Middle frontal gyrus (tissue), 1 donor: ENCODE measurements around the gene TTC17.
"Not testable (repeated sequence)": the region's sequence is repeated elsewhere in the genome, so short reads cannot be mapped to it uniquely, and the experiment has no call there.

Experiments
- DNase-seq: peaks from one replicate; pipeline ENCODE4 v3.0.0-alpha.2; 2015; ENCODE audit warnings: low spot score; ENCODE audit errors: extremely low spot score

The TTC17 gene

DNA sequence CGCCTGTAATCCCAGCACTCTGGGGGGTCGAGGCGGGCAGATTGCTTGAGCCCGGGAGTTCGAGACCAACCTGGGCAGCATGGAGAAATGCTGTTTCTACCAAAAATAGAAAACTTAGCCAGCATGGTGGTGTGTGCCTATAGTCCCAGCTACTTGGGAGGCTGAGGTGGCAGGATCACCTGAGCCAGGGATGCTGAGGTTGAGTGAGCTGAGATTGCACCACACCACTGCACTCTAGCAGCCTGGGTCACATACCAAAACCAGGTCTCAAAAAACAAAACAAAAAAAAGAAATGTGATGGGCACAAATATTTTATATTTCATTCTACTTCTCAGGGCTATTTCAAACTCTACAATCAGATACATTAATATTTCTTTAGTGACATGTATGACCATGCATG, 25.7 kb downstream of the TTC17 start:
- DNase-seq: no peak

DNA sequence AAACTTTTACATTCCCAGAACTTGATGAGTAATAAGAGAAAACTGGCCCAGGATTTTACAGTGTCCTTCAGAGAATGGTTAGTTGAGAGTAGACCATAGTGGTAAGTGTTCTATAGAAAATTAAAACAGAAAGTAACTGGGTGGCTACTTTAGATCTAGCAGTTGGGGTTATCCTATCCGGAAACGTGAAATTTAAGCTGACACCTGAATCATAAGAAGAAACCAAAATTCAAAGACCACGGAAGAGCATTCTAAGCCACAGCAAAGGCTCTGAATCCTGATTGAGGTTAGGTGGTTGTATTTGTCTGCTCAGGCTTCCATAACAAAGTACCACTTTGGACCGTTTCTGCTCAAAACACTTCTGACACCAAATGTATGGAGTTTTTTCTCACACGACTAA, 34.0 kb downstream of the TTC17 start:
- DNase-seq: no peak

DNA sequence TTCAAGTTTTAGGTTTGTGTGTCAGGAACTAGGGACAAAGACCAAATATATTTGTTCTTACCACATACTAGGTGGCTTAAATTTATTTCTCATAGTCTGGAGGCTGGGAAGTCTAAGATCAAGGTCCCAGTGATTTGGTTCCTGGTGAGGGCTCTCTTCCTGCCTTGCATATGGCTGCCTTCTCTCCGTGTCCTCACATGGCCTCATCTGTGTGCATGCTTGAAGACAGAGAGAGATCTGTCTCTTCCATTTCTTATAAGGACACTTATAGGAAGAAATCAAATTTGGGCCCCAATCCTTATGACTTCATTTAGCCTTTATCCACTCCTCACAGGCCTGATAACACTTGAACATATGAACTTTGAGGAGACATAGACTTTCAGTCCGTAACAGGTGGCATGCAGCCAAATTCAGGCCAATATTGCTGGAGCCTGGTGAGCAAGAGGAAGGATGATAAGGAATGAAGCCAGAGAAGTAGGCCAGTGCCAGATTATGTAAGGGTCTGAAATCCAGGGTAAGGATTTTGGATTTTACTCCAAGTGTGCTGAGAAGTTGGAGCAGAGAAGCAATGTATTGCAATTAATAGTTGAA, 35.1 kb downstream of the TTC17 start:
- DNase-seq: no peak

DNA sequence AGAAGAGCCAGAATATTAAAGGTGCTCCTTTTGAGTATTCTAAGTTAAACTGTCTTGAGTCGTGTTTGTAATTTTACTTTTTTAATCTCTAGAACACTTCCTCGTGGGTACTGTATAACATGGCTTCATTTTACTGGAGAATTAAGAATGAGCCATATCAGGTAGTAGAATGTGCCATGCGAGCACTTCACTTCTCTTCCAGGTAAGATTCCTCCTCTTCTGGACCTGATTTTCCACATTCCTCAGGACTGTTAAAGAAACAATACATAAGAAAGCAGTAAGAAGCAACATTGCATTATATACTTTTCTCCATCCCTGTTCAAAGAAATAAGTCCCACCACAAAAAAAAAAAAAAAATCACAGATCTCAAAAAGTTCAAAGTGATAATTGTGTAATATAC, 37.9 kb downstream of the TTC17 start:
- no peak for DNase-seq

DNA sequence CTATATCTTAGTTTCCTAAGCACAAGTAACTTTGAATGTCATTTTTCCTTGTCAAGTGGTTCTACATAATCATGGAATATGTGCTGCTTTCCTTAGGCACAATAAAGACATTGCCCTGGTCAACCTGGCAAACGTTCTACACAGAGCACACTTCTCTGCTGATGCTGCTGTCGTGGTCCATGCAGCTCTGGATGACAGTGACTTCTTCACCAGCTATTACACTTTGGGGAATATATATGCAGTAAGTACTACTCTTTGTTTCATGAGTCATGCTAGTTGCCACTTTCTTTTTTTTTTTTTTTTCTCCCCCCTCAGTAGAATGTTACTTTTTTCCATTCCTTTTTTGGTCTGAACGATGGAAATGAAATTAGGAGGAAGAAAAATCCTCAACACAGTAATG, 38.5 kb downstream of the TTC17 start:
- DNase-seq: no peak

DNA sequence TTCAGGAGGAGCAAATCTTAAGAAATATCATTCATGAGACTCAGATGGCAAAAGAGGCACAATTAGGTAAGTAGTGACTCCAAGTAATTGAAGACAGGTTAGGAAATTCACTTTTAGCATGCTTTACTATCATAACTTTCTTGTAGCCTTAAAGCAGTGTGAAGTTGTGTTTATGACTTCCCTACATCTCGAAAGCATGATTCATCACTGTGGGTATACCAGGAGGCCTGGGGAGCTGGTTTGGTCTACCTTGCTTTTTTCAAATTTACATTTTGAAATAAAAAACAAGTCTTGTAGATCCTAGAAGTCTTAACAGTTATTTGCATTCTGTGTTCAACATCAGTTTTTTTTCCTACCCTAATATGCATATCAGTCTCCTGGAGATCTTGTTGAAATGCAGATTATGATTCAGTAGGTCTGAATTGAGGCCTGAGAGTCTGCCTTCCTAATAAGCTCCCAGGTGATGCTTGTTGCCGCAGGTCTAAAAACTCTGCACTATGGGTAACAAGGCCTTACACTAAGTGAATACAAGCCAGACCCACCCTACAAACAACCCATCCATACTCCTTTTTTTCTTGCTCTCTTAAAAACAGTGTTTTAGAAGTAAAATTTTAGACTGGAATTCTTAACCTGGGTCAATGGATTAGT, 41.4 kb downstream of the TTC17 start:
- DNase-seq: no peak

DNA sequence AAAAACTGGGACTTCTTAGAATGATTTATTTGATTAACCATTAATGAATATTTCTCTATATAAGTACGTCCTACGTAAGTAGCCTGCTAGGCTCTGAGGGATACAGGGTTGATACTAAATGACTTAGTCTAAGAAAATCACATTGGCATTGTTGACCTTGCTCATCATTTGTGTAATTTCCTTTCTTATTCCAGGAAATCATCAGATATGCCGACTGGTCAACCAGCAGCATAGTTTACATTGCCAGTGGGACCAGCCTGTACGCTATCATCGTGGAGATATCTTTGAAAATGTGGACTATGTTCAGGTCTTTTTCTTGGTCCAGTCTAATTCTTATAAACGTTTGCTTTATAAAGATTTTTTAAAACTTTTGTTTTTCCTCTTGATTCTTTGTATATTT, 42.5 kb downstream of the TTC17 start:
- DNase-seq: no peak

DNA sequence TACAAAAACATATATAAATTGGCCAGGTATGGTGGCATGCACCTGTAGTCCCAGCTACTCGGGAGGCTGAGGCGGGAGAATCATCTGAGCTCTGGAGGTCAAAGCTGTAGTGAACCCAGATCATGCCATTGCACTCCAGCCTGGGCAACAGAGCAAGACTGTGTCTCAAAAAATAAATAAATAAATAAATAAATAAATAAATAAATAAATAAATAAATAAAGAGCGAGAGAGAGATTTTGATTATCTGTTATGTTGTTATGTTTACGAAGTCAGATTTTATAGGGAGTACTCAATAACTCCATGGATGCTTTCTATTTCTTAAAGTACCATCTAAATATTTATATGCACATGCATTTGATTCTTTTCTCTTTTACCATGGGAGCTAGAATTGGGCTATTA, 43.1 kb downstream of the TTC17 start:
- DNase-seq: not testable (repeated sequence)

DNA sequence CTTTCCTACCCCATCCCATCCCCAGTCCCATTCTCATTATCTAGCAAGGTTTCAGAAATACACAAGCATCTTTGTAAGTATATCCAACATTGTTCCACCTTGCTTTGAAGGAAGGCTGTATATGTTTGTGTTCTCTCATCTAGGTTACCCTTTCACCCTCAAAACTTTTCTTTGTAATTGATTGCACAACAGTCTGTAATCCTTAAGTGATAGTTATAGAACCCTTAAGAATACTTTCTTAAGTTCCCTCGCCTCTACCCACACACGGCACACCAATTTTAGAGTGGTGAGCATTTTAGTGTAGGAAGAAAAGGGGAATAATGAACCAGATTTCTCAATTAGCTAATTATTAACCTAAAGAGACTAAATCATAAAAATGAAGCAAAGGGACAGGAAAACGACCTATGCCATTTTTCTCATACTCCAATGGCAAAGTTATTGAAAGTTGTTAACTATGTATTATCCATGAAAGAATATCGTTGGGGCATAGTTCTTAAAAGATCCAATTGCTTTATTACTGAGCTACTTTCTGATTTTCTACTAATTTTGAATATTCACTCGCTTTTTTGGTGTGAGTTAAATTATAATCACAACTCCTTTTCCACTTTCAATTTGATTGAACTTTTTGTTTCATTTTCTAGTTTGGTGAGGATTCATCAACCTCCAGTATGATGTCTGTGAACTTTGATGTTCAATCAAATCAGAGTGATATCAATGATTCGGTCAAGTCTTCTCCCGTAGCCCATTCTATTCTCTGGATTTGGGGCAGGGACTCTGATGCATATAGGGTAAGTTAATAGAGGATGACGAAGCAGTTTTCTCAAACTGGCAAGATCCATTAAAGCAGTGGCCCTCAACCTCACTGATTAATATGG, 44.9 kb downstream of the TTC17 start:
- DNase-seq: no peak

DNA sequence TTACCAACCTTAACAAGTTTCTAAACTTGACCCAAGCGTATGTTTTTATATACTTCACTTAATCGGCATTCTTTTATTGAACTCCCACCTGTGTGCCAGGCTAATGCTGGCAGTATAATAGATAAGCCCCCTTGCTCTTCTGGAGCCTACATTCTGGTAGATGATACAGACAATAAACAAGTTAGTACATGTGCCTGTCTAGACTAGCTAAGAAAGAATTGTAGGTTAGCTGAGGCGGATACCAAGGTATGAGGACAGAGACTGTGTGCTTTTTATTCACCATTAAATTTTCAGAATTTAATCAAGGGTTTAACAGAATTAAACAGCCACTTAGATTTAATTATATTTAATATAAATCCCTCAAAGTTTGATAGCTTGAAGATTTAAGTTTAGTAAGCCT, 45.7 kb downstream of the TTC17 start:
- DNase-seq: no peak

DNA sequence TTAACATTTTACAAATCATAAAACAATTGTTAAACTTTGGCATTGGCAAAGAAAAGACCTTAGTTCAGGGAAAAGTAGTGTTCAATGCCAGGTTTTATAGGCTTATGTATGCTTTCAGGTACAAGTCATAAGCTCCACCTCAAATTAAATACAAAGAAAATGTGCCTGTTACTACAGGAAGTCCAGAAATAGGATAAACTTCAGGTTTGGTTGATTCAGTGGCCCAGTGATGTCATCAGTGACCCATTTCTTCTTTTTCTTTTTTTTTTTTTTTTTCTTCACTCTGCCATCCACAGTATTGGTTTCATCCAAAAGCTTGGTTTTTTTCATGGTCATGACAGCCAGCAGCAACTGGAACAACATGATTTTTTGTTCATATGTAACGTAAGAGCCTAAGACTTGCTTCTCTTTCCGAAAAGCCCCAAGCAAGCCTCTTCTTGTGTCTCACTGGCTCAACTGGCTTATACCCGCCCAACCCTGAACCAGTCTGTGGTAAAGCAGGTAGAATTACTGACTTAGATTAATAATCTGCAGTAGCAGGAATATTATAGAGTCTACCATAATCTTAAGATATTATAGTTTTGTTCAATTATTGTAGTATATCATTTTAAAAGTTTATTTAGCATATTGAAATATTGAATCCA, 46.2 kb downstream of the TTC17 start:
- no peak for DNase-seq

DNA sequence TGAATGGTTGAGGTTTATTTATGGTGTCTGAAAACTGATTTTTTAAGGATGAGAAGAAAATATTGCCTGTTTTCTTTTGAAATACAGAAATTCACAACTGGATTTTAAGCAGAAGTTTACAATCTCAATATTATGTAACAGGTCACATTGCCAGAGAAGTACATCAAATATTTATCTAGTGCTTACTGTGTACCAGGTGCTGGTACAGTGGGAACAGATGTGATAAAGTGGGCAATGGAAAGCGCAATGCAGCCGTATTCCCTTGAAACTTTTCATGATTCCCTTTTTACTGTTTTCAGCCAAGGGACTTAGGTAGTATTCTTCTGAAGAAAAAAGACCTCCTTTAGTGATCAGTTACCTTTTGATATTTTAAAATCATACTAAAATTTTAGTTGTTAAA, 49.6 kb downstream of the TTC17 start:
- DNase-seq: no peak

DNA sequence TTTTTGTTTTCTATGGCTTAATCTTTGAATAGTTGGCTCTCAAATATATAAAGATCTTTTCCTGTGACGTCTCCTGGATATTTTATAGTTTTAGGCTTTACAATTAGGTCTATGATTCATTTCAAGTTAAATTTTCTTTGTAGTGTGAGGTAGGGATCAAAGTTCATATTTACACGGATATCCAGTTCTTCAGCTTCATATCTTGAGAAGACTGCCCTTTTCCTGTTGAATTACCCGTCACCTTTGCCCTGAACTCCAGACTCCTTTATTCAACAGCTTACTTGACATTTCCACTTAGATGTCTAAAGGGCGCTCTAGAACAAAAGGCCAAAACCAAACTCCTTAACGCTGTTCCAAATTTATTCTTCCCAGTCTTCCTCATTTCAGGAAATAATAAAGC, 51.7 kb downstream of the TTC17 start:
- no peak for DNase-seq

DNA sequence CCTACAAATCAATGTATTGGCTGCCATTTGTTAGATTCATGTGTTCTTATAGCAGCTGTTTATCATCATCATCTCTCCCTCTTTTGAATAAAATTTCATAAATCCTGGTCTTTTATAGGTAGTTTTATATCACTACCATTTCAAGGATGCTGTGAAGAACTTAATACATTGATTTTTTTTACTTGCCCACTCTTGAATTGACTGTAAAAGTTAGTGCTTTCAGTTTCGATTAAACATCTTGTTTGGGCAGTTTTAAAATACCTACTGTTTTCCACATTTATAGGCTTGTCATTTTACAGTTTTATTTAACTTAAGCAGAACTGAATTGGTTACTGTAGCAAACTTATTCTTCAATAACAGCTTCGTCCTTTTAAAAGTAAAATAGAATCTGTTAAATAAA, 59.5 kb downstream of the TTC17 start:
- no peak for DNase-seq

DNA sequence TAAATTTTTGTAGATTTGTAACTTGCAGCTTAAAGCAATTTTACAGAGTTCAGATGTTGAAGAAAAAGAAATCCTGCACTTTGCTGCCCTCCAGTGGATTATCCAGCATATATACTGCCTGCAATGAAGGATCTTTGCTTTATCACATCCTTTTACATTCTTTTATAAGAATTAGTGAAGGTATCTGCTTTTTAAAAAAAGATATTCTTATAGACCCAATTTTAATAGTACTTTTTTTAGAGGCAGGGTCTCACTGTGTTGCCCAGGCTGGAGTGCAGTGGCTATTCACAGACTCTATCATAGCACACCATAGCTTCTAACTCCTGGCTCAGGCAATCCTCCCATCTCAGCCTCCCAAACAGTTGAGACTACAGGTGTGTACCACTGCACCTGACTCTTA, 60.7 kb downstream of the TTC17 start:
- DNase-seq: no peak

DNA sequence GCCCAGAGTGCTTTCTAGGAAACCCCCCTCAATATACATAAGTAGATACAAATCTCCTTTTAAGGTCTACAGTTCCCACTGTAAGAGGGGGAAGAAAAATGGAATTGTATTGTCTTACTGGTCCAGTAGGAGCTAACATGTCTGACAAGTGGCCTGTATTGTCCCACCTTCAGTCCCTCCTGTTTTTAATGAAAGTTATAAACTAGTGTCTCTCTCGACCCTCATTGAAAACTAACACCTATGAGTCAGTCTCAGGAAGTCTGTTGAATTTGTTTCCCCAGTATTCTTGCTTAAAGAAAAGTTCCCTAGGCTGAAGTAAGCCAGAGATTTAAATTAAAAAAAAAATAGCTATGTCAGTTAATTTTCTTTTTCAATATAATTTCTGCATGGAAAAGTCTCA, 69.3 kb downstream of the TTC17 start:
- DNase-seq: no peak

DNA sequence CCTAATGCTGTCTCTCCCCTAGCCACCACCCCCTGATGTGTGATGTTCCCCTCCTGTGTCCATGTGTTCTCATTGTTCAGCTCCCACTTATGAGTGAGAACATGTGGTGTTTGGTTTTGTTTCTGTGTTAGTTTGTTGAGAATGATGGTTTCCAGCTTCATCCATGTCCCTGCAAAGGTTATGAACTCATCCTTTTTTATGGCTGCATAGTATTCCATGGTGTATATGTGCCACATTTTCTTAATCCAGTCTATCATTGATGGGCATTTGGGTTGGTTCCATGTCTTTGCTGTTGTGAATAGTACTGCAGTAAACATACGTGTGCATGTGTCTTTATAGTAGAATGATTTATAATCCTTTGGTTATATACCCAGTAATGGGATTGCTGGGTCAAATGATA, 72.2 kb downstream of the TTC17 start:
- not testable (repeated sequence) for DNase-seq

DNA sequence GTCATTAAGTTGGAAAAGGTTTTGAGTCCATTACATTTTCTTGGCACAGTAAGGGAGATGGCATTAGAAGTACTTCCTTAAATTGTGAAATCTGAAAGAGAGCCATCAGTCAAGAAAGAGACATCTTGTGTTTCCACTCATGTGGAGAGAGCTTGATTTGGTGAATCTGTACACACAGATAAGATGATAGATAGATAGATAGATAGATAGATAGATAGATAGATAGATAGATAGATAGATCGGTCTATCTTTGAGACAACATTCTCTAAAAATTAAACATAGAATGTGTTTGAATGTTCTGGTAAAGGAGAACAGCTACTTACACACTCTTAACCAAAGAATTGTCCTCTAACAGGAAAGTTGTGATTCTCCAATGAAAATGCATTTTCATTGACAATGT, 76.2 kb downstream of the TTC17 start:
- no peak for DNase-seq

DNA sequence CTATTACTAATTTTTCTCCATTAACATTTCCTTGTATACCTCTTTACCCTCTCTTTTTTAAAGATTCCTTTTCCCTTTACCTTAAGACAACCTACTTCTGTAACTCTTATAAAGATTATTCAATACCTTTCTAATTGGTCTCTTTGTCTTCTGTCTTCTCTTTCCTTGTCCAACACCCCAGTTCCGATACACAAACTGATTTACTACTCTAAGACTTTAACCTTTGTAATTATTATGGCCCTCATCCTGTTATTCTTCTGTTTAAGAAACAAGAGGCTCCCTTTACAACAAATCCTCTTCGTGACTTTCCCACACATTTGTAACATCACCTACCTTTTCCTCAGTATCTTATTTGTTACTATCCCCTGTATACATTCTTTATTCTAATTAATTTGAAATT, 81.8 kb downstream of the TTC17 start:
- no peak for DNase-seq

DNA sequence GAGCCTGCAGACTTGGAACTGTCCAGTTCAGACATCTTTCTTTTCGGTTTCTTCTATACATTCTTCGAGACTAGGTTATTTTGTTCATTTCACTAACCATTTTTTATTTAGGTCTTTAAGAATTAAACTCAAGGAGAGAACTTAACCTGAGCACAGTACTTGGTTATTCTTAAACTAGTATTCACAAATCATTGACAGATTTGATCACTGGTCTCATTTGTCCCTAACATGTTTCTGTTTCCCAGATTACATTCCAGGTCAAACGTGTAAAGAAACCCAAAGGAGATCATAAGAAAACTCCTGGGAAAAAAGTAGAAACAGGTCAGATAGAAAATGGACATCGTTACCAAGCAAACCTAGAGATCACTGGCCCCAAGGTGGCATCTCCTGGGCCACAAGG, 85.1 kb downstream of the TTC17 start:
- no peak for DNase-seq

DNA sequence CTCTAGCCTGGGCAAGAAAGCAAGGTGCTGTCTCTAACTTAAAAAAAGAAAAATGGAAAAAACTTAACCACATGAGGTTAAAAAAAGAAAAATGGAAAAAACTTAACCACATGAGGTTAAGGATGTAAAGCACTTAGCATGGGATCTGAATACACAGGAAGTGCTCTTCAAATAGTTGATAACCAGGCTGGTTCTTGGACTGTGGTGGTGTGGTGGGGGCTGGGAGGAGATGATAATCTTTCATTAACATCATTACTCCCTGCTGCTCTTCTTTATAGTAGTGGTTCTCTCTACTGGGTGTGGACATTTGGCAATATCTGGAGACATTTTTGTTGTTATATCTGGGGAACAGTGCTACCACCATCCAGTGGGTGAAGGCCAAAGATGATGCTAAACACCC, 88.4 kb downstream of the TTC17 start:
- no peak for DNase-seq

DNA sequence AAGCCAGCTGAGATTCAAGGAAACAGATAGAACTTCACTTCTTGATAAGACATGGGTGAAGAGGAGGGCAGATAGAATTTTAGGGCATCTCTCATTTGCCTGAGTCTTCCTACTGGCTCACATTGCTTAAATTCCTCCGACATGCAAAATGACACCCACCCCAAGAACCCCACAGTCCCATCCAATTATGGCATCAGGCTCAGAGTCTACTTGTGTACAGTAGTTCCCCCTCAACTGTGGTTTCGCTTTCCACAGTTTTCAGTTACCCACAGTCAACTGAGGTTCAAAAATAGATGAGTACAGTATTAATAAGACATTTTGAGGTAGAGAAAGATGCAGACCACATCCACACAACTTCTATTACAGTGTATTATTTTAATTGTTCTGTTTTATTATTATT, 99.8 kb downstream of the TTC17 start:
- no peak for DNase-seq
